Occipital lobe (tissue), 2 donors: ENCODE measurements around the gene NPAS2. TPM values are rescaled to one million over a fixed set of nuclear protein-coding genes. Genes with fewer than 3 reads are reported as not detected.

ENCODE experiments used
- DNase-seq: peaks from one replicate; lab custom pipeline; 2025; lab: John Stamatoyannopoulos, UW
- total RNA-seq: library from RNA; depleted of rRNA; stranded (reverse); fragments of >200 nt; gene quantifications from one replicate; pipeline ENCODE4 v1.2.3, GENCODE V29; 2014

The NPAS2 gene
- total RNA-seq, 1 donor from 2014 or later, result 7.2 TPM

DNA sequence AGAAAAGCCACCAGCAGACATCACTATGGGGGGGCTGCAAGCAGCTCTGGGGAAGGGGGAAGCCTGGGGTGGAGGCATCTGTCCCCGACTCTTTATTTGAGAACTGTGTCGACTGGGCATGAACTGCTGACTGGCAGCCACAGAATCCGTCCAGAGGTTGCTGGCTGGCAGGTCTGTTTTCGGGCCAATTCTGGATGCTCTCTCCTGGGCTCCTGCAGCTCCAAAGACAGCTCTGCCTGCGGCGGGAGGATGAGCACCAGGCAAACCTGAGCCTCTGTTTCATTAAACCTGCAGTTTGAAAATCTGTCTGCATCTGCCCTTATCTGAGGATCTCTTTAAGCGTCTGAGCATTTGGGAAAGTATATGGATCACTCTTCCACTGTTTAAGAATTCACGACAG, 147.8 kb downstream of the NPAS2 start:
- no peak for DNase-seq

DNA sequence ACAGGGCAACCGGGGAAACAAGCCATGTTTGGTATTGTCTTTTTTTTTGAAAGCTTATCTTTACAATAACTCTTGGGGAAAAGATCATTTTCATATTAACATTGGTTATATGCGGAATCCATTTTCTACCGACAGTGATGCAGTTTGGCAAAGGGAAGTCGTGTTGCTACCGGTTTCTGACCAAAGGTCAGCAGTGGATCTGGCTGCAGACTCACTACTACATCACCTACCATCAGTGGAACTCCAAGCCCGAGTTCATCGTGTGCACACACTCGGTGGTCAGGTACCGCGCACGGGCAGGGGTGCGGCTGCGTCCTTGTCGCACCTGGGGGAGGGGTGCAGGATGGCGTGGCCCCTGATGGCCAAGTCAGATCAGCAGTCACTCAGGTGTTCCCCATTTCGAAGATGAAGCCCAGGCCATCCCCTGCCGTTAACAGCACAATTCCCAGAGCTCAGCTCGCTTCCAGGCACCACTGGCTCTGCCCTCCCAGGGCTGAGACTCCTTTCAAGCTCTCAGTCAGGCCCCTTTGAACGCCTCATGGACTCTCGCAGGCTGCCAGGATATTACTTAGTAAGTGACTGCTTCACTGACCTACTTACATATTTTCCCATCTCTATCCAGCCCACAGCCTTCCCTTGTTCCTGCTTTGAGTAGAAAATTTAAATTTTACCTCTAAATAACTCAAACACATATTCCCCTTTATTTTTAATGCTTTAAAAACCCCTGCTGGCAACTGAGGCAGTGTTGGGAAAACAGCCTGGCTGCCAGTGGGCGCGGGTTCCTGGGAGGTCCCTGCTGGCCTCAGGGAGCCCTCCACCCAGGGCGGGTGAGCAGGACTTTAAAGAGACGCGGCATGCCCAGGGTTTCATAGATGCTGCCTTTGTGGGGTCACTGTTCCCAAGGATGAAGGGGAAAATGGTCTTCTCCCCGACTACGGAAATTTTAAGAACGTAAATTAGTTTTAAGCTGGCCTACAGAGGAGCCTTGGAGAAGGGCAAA, 148.5 kb downstream of the NPAS2 start:
- DNase-seq, result no peak

DNA sequence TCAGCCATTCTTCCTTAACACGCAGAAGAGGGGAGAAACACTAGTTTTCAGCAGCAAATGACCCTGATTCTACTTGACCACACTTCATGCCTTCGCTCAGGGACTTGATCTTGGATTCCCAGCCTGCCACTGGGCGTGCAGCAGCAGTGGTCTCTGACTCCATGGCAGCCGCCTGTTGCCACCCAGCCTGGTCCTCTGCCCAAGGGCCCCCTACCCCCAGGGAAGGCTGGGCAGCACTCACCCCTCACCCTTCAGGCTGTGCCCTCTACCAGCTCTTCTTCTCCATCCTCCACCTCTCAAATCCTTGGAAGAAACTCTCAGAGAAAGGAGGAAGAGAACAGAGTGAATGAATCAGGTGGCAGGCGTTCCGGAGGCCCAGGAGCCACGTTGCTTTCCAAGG, 150.1 kb downstream of the NPAS2 start:
- no peak for DNase-seq

DNA sequence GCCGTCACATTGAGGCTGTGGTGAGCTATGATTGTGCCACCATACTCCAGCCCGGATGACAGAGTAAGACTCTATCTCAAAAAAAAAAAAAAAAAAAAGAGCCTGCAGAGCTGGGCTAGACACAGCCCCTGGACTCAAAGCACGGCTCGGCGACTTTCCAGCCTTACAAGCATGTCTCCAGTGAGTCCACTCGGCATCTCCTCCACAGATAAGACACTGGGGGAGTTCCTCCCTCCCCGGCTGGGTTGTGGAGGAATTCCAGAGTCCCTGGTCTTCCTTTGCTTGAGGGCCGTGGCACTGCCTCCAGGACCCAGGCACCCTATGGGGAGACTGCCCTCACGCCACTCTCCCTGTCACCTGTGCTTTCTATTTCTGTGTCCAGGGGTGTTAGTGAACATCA, 151.3 kb downstream of the NPAS2 start:
- DNase-seq, result no peak

DNA sequence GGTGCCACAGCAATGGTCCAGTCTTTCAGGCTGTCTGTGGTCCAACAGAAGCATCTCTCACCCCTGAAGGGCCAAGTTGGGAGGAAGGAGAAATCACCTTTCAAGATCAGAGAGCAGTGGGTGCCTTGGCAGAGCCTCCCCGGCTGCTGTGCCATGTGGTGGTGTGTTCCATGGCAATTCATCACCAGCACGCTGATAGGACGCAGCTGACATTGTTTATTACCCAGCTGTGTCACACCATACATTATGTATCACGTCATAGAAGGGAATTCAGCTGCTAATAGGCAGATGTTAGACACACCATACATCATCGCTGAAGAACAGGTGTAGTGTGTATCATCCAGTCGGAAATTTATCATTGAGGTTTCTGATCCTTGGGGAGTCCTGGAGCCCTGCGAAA, 152.5 kb downstream of the NPAS2 start:
- no peak for DNase-seq

DNA sequence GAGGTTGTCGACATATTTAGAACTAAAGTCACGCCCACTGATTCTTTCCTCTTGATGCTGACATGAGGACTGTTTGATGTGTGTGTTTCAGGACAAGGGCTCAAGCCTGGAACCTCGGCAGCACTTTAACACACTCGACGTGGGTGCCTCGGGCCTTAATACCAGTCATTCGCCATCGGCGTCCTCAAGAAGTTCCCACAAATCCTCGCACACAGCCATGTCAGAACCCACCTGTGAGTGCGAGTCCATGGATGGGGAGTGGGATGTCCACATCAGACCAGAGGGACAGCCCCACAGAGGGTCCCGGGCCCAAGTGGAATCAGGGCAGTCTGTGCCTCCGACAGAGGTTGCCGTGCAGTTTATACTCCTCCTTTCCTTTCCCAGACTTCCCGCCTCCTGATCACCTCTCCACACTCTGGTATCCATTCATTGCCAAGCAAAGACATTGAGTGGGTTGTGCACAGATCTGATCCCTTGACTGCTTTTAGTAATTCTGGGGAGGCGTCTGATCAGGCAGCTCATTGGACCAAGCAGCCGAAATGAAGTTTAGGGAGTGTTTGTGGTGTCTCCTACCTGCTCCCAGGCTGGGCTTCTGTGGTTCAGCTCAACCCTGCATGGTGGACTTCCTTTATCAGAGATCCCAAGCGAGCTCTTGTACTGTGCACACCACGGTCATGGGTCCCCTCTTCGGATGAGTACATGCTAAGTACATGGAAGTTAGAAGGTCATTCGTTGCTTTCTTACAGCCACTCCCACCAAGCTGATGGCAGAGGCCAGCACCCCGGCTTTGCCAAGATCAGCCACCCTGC, 155.0 kb downstream of the NPAS2 start:
- DNase-seq, result no peak

DNA sequence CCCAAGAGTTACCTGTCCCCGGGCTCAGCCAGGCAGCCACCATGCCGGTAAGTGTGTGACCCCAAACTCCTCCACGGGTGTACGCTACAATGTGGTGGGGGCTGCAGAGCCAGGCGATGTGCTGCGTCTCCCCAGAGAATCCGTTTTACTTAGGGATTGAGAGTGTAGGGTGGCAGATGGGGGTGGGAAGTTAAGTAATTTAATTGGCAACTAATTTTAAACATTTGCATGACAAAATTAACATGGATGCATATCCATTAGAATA, 155.5 kb downstream of the NPAS2 start:
- DNase-seq, result no peak

DNA sequence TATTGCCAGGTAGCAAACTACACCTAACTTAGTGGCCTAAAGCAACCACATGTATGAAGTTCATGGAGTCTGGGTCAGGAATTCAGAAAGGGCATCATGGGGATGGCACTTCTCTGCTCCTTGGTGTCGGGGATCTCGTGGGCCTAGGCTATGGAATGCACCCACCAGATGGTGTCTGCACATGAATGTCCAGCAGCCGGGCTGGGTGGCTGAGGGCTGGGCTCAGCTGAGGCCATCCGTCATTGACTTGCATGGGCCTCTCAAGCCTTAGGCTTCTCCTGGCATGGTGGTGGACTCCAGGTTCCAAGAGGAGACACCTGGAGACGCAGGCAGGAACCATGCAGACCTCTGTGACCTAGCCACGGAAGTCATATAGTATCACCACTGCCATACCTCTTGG, 156.1 kb downstream of the NPAS2 start:
- no peak for DNase-seq

DNA sequence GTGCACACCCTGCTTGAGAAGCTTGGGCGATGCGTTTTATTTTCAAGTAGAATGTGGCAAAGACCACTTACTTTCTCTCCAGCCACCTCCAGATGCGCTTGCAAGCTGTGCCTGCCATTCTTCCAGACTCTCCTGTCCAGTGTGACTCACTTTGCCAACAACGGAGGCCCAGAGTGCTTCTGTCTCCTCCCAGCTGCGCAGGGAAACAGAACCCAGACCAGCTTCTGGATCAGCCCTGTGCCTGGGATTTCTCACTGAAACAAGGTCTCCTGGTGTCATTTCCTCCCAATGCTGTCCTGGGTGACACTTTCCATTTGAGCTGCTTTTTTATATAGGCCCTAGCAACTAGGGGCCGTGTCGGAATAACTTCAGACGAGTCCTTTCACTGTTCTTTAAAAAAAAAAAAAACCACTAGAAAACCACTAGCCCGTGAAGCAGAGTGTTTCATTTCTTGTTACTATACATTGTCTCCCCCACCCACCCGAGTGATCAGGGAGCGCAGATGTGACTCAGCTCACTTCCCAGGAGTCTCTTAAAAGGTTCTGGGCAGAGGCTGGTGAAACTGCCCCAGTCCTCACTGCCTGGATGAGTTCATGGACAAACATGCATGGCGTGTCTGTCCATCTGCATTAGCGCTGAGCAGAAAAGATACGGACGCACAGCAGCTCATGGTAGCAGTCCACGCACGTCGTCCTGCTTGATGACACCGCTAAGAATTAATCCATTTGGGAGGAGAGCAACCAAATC, 156.9 kb downstream of the NPAS2 start:
- no peak for DNase-seq

DNA sequence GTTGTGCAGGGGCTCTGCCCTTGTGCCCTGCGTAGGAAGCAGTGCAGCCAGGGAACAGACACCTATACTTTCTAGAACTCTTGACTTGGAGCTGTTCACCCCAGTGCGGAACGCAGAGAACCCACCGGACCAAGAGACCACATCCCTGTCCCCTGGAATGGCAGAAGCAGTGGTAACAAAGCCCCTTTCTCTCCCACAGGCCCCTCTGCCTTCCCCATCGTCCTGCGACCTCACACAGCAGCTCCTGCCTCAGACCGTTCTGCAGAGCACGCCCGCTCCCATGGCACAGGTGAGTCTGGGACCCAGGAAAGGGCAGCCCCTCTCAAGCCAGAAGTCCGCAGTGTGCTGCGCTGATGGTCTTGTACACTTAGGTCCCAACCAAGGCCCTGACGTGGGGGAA, 157.6 kb downstream of the NPAS2 start:
- no peak for DNase-seq

DNA sequence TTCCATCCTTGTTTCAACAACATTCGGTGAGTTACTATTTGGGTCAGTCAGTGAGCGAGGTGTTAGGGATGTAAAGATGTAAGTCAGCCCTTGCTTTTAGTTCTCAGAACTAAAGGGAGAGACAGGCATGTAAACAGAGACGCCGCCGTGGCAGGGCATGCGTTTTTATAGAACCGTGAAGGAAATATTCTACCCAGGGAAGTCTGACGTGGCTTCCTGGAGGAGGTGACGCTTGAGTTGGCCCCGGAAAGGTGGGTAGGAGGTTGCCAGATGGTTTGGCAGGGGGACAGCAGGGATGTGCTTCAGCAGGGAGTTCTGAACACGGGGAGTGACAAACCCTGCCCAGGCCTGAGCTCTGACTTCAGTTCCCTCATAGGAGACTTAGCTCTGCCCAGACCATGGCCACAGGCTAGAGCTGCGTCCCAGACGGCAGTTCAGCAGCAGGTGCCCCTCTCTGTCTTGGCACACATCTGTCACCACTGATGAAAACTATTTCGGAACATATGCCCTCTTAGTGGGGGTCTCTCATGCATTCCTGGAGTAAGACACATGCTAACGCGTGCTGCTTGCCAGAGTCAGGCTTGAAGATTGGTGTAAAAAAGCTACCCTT, 158.7 kb downstream of the NPAS2 start:
- DNase-seq, result peak; percentile 34

DNA sequence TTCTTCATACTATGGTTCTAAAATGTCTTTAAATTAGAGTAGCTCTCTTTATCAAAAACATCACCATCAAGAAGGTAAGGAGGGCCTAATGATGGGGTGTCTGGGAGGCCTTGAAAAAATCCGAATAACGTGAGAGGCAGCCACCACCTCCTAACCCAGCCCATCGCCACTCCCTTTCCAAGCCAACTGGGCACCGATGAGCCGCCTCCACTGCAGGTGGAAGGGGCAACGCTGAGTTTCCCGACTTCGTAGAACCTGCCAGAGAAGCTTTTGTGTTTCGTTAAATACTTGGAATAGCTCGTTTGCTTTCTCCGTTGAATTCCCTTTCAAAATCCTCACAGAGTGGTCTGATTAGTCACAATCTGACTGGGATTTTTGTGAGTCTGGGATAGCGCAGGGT, 160.1 kb downstream of the NPAS2 start:
- DNase-seq, result no peak

DNA sequence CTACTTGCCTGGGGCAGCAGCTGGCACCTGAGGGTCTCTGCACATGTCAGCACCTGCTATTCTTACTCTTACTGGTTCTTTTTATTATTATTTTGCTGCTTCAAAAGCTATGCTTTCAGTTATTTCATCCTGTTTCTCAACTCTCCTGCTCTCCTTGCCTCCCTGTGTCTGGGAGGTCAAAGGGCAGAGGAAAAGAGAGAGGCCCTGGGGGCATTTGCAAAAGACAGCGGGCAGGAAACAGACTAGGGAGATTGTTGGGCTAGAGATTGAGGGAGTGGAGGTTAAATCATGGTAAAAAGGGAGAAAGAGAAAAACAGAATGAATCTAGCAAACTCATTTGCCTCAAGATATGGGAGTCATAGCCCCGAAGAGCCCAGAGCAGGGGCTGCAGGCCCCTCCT, 161.1 kb downstream of the NPAS2 start:
- no peak for DNase-seq

DNA sequence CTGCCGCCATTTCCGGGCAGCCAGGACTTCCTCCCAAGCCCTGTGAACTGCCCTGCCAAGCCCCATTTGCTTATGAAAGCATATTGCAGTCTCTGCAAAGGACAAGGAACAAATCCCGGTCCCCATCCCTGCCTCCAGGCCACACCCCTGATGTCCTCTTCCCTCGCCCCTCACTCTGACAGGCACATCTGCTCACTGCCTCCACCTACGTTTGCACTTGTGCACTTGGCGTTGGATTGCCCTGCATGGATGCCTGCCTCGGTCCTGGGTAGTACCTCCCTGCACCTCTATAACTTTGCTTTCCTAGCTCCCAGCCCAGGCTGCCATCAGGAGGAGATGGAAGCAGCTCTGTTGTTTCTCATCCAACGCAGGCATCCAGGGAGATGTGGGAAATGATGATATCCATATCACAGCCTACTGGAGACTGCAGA, 162.5 kb downstream of the NPAS2 start:
- DNase-seq, result no peak

DNA sequence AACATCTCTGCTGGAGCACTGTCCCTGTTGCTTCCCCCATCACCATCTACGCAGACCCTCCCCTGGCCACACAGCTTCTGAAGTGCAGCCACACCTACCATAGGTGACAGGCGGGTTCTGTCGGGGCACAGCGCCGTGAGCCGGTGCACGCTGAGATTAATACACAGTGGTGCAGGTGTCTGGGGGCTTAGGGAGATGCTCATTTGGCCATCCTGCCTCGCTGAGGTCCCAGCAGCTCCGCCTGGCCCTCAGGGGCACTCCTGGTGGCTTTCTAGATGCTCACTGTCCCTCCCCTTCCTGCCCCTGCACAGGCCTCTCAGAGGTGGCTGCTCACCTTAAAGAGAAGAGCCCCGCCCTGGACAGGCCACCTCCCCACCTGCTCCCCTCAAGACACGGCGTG, 163.3 kb downstream of the NPAS2 start:
- DNase-seq, result no peak

DNA sequence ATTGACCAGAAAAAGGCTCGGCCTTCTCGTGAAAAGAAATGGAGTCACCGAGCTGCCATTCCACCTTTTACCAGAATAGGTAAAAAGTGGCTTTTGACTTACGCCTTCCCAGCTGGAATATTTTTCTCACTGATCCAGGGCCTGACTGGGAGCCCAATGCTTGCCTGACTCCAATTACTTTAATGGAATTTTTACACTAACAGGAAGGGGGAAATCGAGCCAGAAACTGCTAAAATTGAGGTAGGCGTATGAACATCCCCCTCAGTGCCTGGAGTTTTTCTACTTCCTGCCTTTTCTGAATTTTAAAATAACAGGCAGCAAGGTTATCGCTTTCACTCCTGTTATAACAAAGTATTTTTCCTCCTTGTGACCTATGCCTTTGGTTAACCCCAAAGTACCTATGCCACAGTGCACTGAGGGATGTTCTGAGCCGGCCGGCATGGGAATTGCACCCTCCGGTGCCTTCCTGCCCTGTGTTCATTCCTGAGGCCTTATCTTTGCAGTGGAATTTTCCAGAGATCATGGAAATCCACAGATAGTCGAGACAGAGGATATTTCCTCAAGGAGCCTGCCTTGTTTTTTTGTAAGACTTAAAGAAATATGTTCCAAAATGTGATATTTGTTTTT, 163.9 kb downstream of the NPAS2 start:
- no peak for DNase-seq

DNA sequence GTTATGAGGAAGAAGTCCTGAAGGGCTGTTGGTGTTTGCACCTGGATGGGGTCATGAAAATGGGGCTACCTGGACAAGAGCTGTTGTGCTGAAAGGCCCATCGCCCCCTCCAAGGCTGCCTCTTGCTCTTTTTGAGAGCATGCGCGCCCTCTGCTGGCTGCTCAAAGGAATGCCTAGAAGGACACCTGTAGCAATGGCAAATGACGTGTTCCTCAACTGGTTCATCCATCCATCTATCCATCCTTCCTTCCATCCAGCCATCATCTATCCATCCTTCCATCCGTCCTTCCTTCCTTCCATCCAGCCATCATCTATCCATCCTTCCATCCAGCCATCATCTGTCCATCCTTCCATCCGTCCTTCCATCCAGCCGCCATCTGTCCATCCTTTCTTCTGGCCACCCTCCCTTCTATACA, 165.0 kb downstream of the NPAS2 start:
- DNase-seq, result no peak

DNA sequence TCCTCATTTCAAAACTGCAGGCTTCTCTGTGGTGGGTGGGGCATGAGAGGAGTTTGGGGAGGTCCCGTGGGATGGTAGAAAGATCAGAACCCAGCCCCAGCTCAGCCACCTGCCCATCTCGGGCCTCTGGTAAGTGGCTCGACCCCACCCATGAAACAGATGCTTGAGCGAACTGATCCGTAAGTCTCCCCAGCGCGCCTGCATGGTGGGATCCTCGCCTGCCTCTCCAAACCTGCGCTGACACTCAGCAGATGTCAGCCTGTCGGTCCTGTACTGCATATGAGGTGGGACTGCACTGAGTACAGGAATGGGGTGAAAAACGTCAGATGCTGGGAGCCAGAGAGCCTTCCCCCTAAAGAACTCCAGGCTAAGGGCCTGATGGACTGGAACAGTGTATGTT, 166.2 kb downstream of the NPAS2 start:
- DNase-seq, result no peak

DNA sequence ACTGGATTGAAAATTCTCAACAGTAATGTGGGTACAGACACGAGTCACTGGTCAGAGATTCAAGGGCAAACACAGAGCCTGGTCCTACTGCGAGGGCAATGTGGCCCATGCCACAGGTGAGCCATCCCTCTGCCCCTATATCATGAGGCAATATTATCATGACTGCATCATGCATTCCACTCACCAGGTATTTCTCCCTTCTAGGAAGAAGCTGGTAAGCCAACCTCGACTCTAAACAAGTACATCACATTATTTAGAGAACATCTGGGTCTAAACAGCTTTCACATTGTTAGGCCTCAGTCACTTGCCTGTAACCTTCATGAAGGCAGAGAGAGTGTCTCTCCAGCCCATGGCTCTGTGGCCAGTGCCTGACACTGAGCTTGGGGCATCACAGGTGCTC, 167.6 kb downstream of the NPAS2 start:
- no peak for DNase-seq

DNA sequence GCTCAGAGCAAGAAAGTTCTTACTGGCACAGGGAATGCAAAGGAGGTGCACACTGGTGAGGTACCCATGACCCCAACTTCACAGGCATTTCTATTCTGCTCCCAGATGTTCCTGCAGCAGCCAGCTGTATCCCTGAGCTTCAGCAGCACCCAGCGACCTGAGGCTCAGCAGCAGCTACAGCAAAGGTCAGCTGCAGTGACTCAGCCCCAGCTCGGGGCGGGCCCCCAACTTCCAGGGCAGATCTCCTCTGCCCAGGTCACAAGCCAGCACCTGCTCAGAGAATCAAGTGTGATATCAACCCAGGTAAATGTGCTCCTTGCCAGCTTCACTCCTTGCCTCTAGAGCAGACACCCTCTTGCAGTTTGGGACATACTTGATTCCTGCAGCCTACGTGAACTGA, 168.0 kb downstream of the NPAS2 start:
- DNase-seq, result no peak
